ENCODE data around the gene GALNT9. TPM values are rescaled to one million over a fixed set of nuclear protein-coding genes. Genes with fewer than 3 reads are reported as not detected.

The GALNT9 gene
- total RNA-seq, 6 donors from 2014 or later, result 0.26 TPM; not detected in 5

- DNase-seq (peak in 1 of 2 donors; percentile 73), ATAC-seq (ENCODE audit: low FRiP score in 2 of 2) (no peak)
Measured at GRCh38 chr12:132168311-132169031, 160.9 kb downstream of the GALNT9 start.

DNA sequence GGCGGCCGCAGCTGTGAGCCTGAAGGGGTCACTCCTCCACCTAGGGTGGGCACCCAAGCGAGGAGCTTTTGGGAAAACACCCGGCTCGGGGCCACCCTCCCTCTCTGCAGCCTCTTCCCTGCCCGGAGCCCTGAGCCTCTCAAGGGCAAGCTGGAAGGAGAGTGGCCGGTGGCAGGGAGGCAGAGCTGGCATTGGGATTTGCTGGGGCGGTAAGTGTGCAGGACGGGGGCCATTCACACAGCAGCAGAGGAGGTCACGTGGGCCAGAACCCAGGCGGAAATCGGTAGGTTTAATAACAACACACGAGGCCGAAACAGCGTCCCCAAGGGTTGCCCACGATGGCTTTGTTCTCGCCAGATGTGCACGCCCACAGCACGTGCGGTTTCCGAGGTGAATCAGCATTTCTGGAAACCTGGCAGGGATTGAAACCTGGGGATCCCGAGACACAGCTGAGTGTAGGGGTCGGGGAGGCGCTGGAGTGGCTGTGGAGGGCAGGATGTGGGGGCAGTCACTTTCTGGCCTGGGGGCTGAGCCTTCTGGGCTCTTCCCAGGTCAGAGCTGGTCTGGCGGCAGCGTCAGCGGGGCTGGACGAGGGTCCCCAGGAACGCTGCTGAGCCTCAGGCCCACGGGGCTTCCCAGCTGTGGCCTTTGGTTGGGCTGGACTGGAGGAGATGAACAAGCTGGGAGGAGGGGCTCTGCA, 161.6 kb downstream of the GALNT9 start:
- ATAC-seq (ENCODE audit: low FRiP score in 2 of 2), result no peak

More at GRCh38 chr12:132168311-132169031, 160.9 kb downstream of the GALNT9 start:
- no peaks in the 10 kb centered on the region for H3K9me3 ChIP-seq
- no peaks in the 10 kb centered on the region for H3K4me1 ChIP-seq
- H3K27me3 ChIP-seq, result peaks cover 0 to 6% (median 0%) of the 10 kb centered on the region in 4 donors
- WGBS, 2 donors, result 84% methylated on average over 30 of the region's 31 CpGs; no CpG with 5 or more reads in 1 of the 2 donors
- no peak for TF ChIP-seq POLR2AphosphoS5 (IDR thresholded peaks at IDR 0.05)
- TF ChIP-seq CTCF (IDR thresholded peaks at IDR 0.05), result no peak
- TF ChIP-seq EP300 (IDR thresholded peaks at IDR 0.05), result no peak
- no peak for TF ChIP-seq POLR2A (IDR thresholded peaks at IDR 0.05)
- no peak overlapping the region for H3K4me3 ChIP-seq
- no peak overlapping the region for H3K27ac ChIP-seq
- H3K36me3 ChIP-seq, result no peaks in the 10 kb centered on the region

GRCh38 chr12:132166801-132167591, 162.4 kb downstream of the GALNT9 start:
- Histone ChIP-seq H3K4me3 (no peak overlapping the region), H3K4me1 (peaks cover 10 to 15% (median 13%) of the 10 kb centered on the region in 4 donors), H3K9me3 (no peaks in the 10 kb centered on the region), H3K27me3 (peaks cover 0 to 6% (median 0%) of the 10 kb centered on the region in 4 donors), H3K36me3 (no peaks in the 10 kb centered on the region), H3K27ac (no peak overlapping the region)
- TF ChIP-seq POLR2AphosphoS5 (IDR thresholded peaks at IDR 0.05) (no peak), CTCF (IDR thresholded peaks at IDR 0.05) (no peak), EP300 (IDR thresholded peaks at IDR 0.05) (no peak), POLR2A (IDR thresholded peaks at IDR 0.05) (no peak)
- DNase-seq (no peak), ATAC-seq (ENCODE audit: low FRiP score in 2 of 2) (no peak)
- WGBS, 2 donors, result 84 to 91% methylated on average over 10 of the region's 10 CpGs

More for the DNA sequence above, 161.6 kb downstream of the GALNT9 start:
- H3K4me3 ChIP-seq, result no peak overlapping the region
- H3K36me3 ChIP-seq, result no peaks in the 10 kb centered on the region
- TF ChIP-seq EP300 (IDR thresholded peaks at IDR 0.05) (no peak), POLR2AphosphoS5 (IDR thresholded peaks at IDR 0.05) (no peak), CTCF (IDR thresholded peaks at IDR 0.05) (no peak), POLR2A (IDR thresholded peaks at IDR 0.05) (no peak)
- peaks cover 0 to 6% (median 0%) of the 10 kb centered on the region in 4 donors for H3K27me3 ChIP-seq
- peak in 1 of 2 donors; percentile 56 for DNase-seq
- no peaks in the 10 kb centered on the region for H3K9me3 ChIP-seq
- 71 to 76% methylated on average over 20 to 30 of the region's 30 CpGs for WGBS, 2 donors
- H3K27ac ChIP-seq, result no peak overlapping the region
- peaks cover 5 to 7% (median 6%) of the 10 kb centered on the region in 4 donors for H3K4me1 ChIP-seq

DNA sequence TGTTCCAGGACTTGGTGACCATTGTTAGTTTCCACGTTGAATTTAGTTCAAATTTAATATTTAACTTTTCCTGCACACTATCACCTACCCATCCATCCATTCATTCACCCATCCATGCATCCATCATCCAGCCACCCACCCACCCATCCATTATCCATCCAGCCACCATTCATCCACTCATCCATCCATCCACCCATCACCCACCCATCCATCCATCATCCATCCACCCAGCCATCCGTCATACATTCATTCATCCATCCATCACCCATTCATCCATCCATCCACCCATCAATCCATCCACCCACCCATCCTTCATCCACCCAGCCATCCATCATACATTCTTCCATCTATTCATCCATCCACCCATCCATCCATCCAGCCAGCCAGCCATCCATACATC, 163.3 kb downstream of the GALNT9 start:
- Histone ChIP-seq H3K4me3 (no peak overlapping the region), H3K36me3 (no peaks in the 10 kb centered on the region), H3K27ac (no peak overlapping the region), H3K27me3 (peaks cover 0 to 4% (median 0%) of the 10 kb centered on the region in 4 donors), H3K9me3 (no peaks in the 10 kb centered on the region), H3K4me1 (peaks cover 10 to 17% (median 14%) of the 10 kb centered on the region in 4 donors)
- ATAC-seq (ENCODE audit: low FRiP score in 2 of 2), result no peak
- TF ChIP-seq EP300 (IDR thresholded peaks at IDR 0.05), result no peak
- TF ChIP-seq POLR2A (IDR thresholded peaks at IDR 0.05), result no peak
- no peak for TF ChIP-seq CTCF (IDR thresholded peaks at IDR 0.05)
- no peak for TF ChIP-seq POLR2AphosphoS5 (IDR thresholded peaks at IDR 0.05)
- 93 to 95% methylated on average over 2 of the region's 2 CpGs for WGBS, 2 donors
- DNase-seq, result no peak
